Measurements from ENCODE around the gene GNGT1. TPM values are rescaled to one million over a fixed set of nuclear protein-coding genes. Genes with fewer than 3 reads are reported as not detected.

GNGT1 gene
- polyA plus RNA-seq: not detected

DNA sequence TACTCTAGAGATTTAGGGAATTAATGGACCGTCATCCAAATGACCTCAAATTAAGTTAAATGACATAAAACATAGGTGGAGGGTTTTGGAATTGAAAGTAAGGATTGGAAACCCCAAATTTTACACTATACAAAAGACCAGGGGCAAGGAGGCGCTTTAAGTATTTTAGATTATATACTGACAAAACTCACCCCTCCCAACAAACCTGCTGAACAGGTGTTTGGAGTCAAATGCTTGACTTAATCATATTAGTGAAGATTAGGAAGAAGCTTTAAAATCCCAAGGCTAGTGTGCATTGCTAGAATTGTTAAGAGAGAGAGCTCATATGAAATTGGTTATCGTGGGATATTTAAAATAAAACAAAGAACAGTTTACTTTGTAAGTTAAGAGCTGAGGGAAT, at the start of gene GNGT1:
GNGT1 (plus strand) TSS at position 301 of the 400 bp plus-strand sequence. CDS start 180 bp downstream, outside the sequence.
- 81 to 88% (median 86%) methylated on average over 3 of the region's 3 CpGs for WGBS, 3 donors
- no peak within 1 kb of the TSS for H3K27ac ChIP-seq (ENCODE audit: low read depth, low read length)

DNA sequence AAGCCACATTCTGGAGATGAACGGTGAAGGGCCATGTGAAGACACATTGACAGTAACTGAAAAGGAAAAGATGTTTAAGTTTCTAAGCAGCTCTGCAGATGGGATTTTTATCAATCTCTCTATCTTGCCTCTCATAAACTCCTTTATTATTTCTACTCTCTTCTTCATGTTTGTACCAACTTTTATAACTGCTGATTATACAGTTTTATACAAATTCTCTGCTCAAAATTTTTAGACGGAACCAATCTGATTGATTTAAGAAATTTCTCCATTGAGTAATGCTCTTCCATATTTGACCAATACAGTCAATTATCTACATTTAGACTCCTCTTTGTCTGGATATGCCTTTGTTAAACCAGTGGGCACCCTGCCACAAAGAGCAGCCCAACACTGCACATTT, 47.5 kb upstream of the GNGT1 start:
- 80 to 94% (median 93%) methylated on average over 2 of the region's 2 CpGs for whole genome bisulfite sequencing, 3 donors
- H3K27ac ChIP-seq (ENCODE audit: low read depth, low read length): no peak overlapping the region

DNA sequence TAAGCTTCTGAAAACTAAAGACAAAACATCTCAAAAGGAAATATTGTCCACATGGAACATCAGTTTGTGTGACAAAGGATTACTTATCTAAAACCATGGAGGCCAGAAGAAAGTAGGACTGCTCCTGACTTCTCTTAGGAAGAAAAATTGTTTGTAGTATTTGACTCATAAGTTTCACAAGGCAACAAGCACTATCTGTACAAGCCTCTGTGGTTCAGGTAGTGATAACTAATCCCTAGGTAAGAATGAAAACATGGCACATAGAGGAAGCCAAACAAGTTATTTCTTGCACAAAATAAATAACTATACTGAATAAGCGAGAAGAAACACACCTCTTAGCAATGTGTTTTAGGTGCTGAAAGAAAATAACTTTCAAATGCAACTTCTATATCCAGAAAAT, 46.1 kb upstream of the GNGT1 start:
- no peak overlapping the region for H3K27ac ChIP-seq (ENCODE audit: low read depth, low read length)
- 79 to 98% (median 95%) methylated on average over 1 of the region's 1 CpG for WGBS, 3 donors

DNA sequence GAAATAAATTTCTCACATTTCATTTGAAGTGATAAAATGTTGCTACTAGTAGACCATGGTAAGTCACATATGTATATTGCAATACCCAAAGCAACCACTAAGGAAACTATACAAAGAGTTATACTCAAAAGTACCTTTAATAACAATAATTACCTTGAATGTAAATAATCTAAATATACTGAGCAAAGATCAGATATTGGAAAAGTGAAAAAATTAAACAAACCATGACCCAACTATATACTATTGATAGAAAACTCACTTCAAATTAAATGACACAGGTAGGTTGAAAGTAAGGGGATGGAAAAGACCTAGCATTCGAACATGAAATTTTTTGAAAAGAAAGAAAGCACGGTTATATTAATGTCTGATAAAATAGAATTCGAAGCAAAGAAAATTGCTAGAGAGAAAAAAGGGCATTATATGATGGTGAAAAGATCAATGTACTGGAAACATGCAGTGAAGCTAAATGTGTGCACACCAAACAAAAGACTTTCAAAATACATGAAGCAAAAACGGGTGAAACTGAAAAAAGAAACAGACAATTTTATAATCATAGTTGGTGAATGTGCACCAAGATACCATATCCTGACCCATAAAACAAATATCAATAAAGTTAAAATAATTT, 44.9 kb upstream of the GNGT1 start:
- H3K27ac ChIP-seq (ENCODE audit: low read depth, low read length): no peak overlapping the region
- 70 to 92% (median 84%) methylated on average over 4 of the region's 4 CpGs for WGBS, 3 donors

DNA sequence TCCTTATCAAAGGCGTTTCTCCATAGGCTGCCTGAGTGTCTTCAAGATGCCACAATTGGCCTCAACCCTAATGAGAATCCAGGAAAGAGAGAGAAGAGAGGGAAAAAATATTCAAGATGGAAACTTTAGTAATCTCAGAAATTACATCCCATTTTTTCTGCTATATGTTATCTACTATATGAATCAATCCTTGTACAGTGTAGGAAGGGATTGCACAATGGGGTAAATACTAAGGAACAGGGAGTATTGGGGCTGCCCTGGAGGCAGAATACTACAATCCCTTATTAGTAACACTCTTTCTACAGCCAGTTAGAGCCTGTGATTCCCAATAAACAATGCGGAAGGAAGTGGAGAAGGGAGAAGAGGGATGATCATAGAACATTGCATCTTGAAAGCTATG, 43.7 kb upstream of the GNGT1 start:
- WGBS, 3 donors: 81 to 89% (median 82%) methylated on average over 2 of the region's 2 CpGs
- no peak overlapping the region for H3K27ac ChIP-seq (ENCODE audit: low read depth, low read length)

- H3K27ac ChIP-seq (ENCODE audit: low read depth, low read length): no peak overlapping the region
- 86 to 93% (median 90%) methylated on average over 3 of the region's 3 CpGs for WGBS, 3 donors
Measured at GRCh38 chr7:93866886-93867285, 39.5 kb upstream of the GNGT1 start.

DNA sequence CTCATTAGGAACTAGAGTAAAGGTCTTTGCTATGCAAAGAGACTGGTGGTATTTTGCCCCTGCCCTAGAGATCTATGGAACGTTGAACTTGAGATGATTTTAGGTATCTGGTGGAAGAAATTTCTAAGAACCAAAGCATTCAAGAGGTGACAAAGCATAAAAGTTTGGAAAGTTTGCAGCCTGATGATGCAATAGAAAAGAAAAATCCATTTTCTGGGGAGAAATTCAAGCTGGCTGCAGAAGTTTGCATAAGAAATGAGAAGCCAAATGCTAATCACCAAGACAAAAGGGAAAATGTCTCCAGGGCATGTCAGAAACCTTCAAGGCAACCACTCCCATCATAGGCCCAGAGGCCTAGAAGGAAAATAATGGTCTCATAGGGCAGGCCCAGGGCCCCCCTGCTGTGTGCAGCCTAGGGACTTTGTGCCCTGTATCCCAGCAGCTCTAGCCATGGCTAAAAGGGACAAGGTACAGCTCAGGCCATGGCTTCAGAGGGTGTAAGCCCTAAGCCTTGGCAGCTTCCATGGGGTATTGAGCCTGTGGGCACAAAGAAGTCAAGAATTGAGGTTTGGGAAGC, 32.3 kb upstream of the GNGT1 start:
- 71 to 79% (median 78%) methylated on average over 1 of the region's 1 CpG for WGBS, 3 donors
- no peak overlapping the region for H3K27ac ChIP-seq (ENCODE audit: low read depth, low read length)

DNA sequence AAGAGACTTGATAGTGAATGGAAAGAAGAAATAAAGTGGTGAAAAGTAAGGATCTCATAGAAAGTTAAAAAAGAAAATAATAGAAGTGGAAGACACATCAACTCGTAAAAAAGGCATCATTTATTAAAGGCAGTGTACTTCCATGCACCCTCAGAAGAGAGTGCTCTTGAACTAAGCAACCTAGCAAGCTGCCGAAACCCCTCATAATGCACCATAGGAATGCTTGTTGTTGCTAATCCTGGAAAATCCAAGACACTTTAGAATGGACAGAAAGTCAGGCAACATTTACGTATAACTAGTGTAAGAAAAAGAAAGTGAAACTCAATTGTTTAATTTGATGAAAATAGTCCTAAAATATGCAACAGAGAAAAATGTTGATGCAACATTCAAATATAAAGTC, 28.6 kb upstream of the GNGT1 start:
- whole genome bisulfite sequencing, 3 donors: 74 to 90% (median 82%) methylated on average over 3 of the region's 3 CpGs
- no peak overlapping the region for H3K27ac ChIP-seq (ENCODE audit: low read depth, low read length)

GRCh38 chr7:93879356-93879755, 27.0 kb upstream of the GNGT1 start:
- H3K27ac ChIP-seq (ENCODE audit: low read depth, low read length): no peak overlapping the region

DNA sequence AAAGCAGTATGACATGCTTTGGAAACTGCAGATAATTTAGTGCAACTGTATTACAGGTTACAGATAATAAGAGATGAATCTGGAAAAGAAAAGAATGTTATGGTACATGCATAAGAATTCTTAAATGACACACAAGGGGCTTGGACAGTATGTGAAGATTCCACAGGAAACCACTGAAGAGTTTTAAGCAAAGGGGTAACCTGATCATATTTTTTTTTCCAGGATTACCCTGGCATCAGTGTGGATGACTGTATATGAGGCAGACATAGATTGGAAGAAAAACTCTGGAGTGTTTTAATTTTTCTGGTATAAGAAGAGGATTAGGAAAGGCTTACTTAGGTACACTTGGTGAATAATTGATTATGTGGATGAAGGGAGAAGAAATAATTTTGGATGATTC, 23.9 kb upstream of the GNGT1 start:
- H3K27ac ChIP-seq (ENCODE audit: low read depth, low read length): no peak overlapping the region

DNA sequence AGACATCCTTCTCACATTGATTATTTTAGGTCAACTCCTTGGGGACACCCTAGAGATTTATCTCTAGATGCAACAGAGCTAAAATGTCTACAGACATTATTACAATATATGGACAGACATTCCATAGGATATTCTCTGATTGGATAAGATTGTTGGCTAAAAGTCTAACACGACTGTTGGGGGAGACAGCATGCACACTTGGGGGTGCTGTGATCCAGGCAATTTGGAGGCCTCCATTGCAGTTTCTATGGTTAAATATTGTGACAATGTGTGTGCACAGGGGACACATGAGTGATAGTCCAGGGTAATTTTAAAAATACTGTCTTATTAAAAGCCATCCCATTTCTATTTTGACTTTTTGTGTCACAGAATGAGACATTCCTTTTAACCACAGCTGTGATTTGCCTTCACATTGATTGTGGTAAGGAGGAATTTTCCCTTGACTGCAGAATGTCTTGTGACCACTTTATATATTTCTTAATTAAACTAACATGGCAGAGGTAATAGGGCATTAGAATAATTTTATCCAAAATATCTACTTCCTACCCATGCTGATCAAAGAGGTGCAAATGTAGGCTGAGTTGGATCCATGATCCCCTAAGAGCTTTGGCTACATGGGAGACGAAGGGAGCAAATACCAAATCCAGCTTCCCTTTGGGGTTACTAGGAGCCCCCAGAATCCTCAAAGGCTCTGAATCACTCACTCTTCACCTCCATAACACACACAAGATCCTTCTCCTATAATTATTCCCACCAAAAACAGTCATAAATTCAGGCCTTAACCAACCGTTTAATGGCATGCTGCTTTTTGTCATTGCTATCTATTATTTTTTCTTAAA, 23.1 kb upstream of the GNGT1 start:
- no peak overlapping the region for H3K27ac ChIP-seq (ENCODE audit: low read depth, low read length)
- 76 to 86% (median 85%) methylated on average over 3 of the region's 3 CpGs for WGBS, 3 donors

GRCh38 chr7:93883917-93884345, 22.4 kb upstream of the GNGT1 start:
- no peak overlapping the region for H3K27ac ChIP-seq (ENCODE audit: low read depth, low read length)

- no peak overlapping the region for H3K27ac ChIP-seq (ENCODE audit: low read depth, low read length)
- 74 to 81% (median 77%) methylated on average over 1 of the region's 1 CpG for WGBS, 3 donors
Measured at GRCh38 chr7:93884541-93884940, 21.8 kb upstream of the GNGT1 start.

DNA sequence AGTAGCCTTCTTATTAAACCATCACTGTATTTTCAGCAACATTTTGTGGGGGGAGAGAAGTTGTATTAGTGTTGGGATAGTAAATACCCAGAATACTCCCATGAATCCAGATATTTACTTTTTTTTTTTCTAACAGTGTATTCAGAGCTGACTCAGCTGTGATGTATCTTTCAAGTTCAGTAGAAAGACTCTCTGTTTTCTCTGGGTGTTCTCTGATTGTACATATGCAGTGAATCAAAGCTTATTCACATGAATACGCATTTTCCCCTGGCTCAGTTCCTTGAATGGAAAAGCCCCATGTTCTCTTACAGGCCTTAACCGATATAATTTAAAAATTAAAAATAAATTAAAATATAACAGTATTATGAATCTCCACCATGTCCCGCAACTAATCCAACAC, 17.1 kb upstream of the GNGT1 start:
- no peak overlapping the region for H3K27ac ChIP-seq (ENCODE audit: low read depth, low read length)
- WGBS, 3 donors: 78 to 91% (median 82%) methylated on average over 3 of the region's 3 CpGs

GRCh38 chr7:93890041-93890463, 16.3 kb upstream of the GNGT1 start:
- 1 to 2% (median 1%) methylated on average over 28 of the region's 28 CpGs for WGBS, 3 donors
- no peak overlapping the region for H3K27ac ChIP-seq (ENCODE audit: low read depth, low read length)

DNA sequence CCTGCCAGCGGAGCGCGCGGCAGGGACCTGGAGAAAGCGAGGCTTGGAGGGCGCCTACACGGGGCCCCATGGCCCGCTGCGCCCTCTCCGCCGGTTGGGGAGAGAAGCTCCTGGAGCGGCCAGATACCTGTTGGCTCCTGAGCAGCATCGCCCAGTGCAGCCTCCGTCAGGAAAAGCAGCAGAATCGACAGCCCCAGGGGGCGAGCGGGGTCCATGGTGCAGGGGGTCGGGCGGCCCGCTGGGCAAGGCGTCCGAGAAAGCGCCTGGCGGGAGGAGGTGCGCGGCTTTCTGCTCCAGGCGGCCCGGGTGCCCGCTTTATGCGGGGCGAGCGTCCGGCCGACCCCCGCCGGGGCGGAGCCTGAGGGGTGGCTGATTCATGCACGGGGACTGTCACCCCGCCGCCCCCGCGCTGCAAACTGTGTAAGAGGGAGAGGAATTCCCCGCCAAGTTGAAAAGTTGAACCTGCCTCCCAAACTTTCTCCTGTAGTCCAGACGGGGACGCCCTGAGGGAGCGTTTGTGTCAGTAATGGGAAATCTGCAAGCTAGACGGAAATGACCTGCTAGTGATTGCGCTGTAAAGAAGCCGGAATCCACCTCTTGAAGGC, 15.8 kb upstream of the GNGT1 start, which contains the start of gene TFPI2:
TFPI2 (minus strand) TSS at position 290 of the 605 bp plus-strand sequence; CDS start at position 215, 75 bp downstream.
- 1 to 2% (median 1%) methylated on average over 45 to 49 of the region's 49 CpGs for WGBS, 3 donors

GRCh38 chr7:93894426-93894825, 11.9 kb upstream of the GNGT1 start:
- 76 to 92% (median 80%) methylated on average over 1 of the region's 1 CpG for WGBS, 3 donors
- no peak overlapping the region for H3K27ac ChIP-seq (ENCODE audit: low read depth, low read length)

More for the DNA sequence above, 15.8 kb upstream of the GNGT1 start, which contains the start of gene TFPI2:
- H3K27ac ChIP-seq (ENCODE audit: low read depth, low read length): no peak within 1 kb of the TSS

- 45 to 55% (median 53%) methylated on average over 3 of the region's 3 CpGs for WGBS, 3 donors
- no peak overlapping the region for H3K27ac ChIP-seq (ENCODE audit: low read depth, low read length)
Measured at GRCh38 chr7:93894966-93895640, 11.3 kb upstream of the GNGT1 start.
